Measurements from ENCODE around the gene RAB44. TPM values are rescaled to one million over a fixed set of nuclear protein-coding genes. Genes with fewer than 3 reads are reported as not detected.

Gene RAB44
- total RNA-seq, 1 donor from 2014 or later: 0.16 TPM

DNA sequence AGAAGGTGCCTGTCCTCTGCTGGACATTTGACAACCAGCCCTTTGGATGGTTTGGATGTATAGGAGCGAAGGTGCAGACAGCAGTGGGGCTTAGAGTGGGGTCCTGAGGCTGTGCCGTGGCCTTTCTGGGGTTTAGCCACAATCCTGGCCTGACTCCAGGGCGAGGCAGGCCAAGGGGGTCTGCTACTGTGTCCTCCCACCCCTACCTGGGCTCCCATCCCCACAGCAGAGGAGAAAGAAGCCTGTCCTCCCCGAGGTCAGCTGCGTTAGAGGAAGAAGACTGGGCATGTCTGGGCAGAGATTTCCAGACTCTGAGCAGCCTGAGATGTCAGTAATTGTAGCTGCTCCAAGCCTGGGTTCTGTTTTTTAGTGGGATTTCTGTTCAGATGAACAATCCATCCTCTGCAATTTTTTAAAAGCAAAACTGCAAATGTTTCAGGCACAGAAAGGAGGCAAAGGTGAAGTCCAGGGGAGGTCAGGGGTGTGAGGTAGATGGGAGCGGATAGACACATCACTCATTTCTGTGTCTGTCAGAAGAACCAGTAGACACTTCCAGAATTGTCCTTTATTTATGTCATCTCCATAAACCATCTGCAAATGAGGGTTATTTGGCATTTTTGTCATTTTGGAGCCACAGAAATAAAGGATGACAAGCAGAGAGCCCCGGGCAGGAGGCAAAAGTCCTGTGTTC is 20.4 kb upstream of the RAB44 start:
- Mint-ChIP-seq H3K4me3 (ENCODE audit: unreplicated experiment) (peak overlapping the region; percentile 85), H3K27me3 (ENCODE audit: low read depth, unreplicated experiment) (no peaks in the 10 kb centered on the region), H3K4me1 (ENCODE audit: low read depth, unreplicated experiment) (peaks cover 30% of the 10 kb centered on the region), H3K36me3 (ENCODE audit: low read depth, unreplicated experiment) (peaks cover 13% of the 10 kb centered on the region), H3K27ac (ENCODE audit: unreplicated experiment) (peak overlapping the region; percentile 97), H3K9me3 (ENCODE audit: unreplicated experiment) (peaks cover 4% of the 10 kb centered on the region)
- Histone ChIP-seq H3K4me3 (ENCODE audit: insufficient read depth, low read depth, low read length) (no peak overlapping the region), H3K9me3 (ENCODE audit: insufficient read depth, low read depth, low read length) (no peaks in the 10 kb centered on the region), H3K9ac (ENCODE audit: low read length) (peak overlapping the region; percentile 96), H3K27ac (ENCODE audit: low read depth, low read length) (peak overlapping the region; percentile 84), H3K27me3 (ENCODE audit: insufficient read depth, low read length) (no peaks in the 10 kb centered on the region), H2AFZ (ENCODE audit: low read depth, low read length) (peak overlapping the region; percentile 54), H4K20me1 (ENCODE audit: insufficient read depth, low read length) (peaks cover 33% of the 10 kb centered on the region), H3K4me1 (ENCODE audit: insufficient read depth, low read length) (peaks cover 31% of the 10 kb centered on the region), H3K4me2 (ENCODE audit: low read length) (peak overlapping the region; percentile 96), H3K79me2 (ENCODE audit: insufficient read depth, low read length) (peaks cover 36% of the 10 kb centered on the region), H3K36me3 (ENCODE audit: insufficient read depth, low read length) (no peaks in the 10 kb centered on the region)
- TF ChIP-seq EZH2 (IDR thresholded peaks at IDR 0.05; ENCODE audit: insufficient read depth, low read length): no peak
- TF ChIP-seq CTCF (IDR thresholded peaks at IDR 0.05; ENCODE audit: insufficient read depth, low read depth, low read length): no peak
- DNase-seq (ENCODE audit: low read depth) (peak; percentile 34), FAIRE-seq (no peak)

GRCh38 chr6:36677753-36678487 is 19.7 kb upstream of the RAB44 start:
- Histone ChIP-seq H3K4me1 (ENCODE audit: insufficient read depth, low read length) (peaks cover 38% of the 10 kb centered on the region), H3K27me3 (ENCODE audit: insufficient read depth, low read length) (no peaks in the 10 kb centered on the region), H3K79me2 (ENCODE audit: insufficient read depth, low read length) (peaks cover 43% of the 10 kb centered on the region), H3K4me3 (ENCODE audit: insufficient read depth, low read depth, low read length) (peak overlapping the region; percentile 82), H4K20me1 (ENCODE audit: insufficient read depth, low read length) (peaks cover 40% of the 10 kb centered on the region), H3K36me3 (ENCODE audit: insufficient read depth, low read length) (peaks cover under 1% of the 10 kb centered on the region), H3K9ac (ENCODE audit: low read length) (peak overlapping the region; percentile 96), H3K4me2 (ENCODE audit: low read length) (peak overlapping the region; percentile 96), H3K27ac (ENCODE audit: low read depth, low read length) (peak overlapping the region; percentile 84), H3K9me3 (ENCODE audit: insufficient read depth, low read depth, low read length) (no peaks in the 10 kb centered on the region), H2AFZ (ENCODE audit: low read depth, low read length) (peak overlapping the region; percentile 39)
- DNase-seq (ENCODE audit: low read depth) (peak; percentile 3), FAIRE-seq (no peak)
- Mint-ChIP-seq H3K36me3 (ENCODE audit: low read depth, unreplicated experiment) (peaks cover 13% of the 10 kb centered on the region), H3K4me3 (ENCODE audit: unreplicated experiment) (peak overlapping the region; percentile 85), H3K27me3 (ENCODE audit: low read depth, unreplicated experiment) (no peaks in the 10 kb centered on the region), H3K4me1 (ENCODE audit: low read depth, unreplicated experiment) (peaks cover 33% of the 10 kb centered on the region), H3K9me3 (ENCODE audit: unreplicated experiment) (peaks cover 4% of the 10 kb centered on the region), H3K27ac (ENCODE audit: unreplicated experiment) (peak overlapping the region; percentile 97)
- TF ChIP-seq CTCF (IDR thresholded peaks at IDR 0.05; ENCODE audit: insufficient read depth, low read depth, low read length): no peak

All from astrocyte (in vitro differentiated cells and primary cell).